HCT116 (cell line): ENCODE measurements around the gene FNDC11. TPM values are rescaled to one million over a fixed set of nuclear protein-coding genes. Genes with fewer than 3 reads are reported as not detected.

Source experiments
- ATAC-seq: fragments of 200-7000 bp; cut with Tn5 transposase; 2 replicates; pipeline ENCODE4 v1.9.1; 2020; ENCODE audit warnings: mild to moderate bottlenecking, moderate library complexity
- BruUV-seq: library from RNA; stranded (reverse); fragments of 400-500 nt; replicated peaks from 2 replicates; lab custom pipeline; 2021; lab: Mats Ljungman, UMichigan
- CTCF ChIA-PET: fragments of 300-600 bp; sonication (Branson Sonifier 250); formaldehyde crosslinking; loops from one replicate; lab custom pipeline; 2021; ENCODE audit warnings: antibody characterized with exemption; lab: Charles Lee
- POLR2A ChIA-PET: fragments of 300-600, 350-600 bp; sonication (Branson Sonifier 250); formaldehyde crosslinking; loops from one replicate; lab custom pipeline; 2021; ENCODE audit warnings: antibody characterized with exemption; lab: Charles Lee
- RAD21 ChIA-PET, 2 experiments: fragments of 300-600 bp; sonication (Branson Sonifier 250); formaldehyde crosslinking; loops; one replicate each; lab custom pipeline; 2023; ENCODE audit warnings: low total read pairs in 2 of 2; ENCODE audit not compliant: uncharacterized antibody in 2 of 2, unreplicated experiment in 2 of 2, low non-redundant PET in 1 of 2; lab: Charles Lee
- DNase-seq: peaks from one replicate; pipeline ENCODE4 v3.0.0-alpha.2; 2010; ENCODE audit warnings: low read depth, low spot score
- H2AFZ ChIP-seq: fragments of 200-600 bp; shearing (Covaris generic), sonication (generic); 2 replicates; pipeline ENCODE4 v1.6.1; 2017; ENCODE audit warnings: low read depth, mixed run types, mixed read lengths, antibody characterized with exemption, low read length; ENCODE audit not compliant: poor library complexity, severe bottlenecking
- H3K27ac ChIP-seq: 2 replicates; pipeline ENCODE4 v1.5.1; 2012; ENCODE audit warnings: low read depth, low read length
- H3K27me3 ChIP-seq: fragments of 200-600 bp; sonication (generic); 2 replicates; pipeline ENCODE4 v1.6.1; 2016; ENCODE audit warnings: mixed run types, low read length, mixed read lengths; ENCODE audit not compliant: insufficient read depth
- H3K36me3 ChIP-seq, 2 experiments: fragments of 200-500 bp in 1 of 2; fragments of 200-600 bp in 1 of 2; sonication (Bioruptor generic) in 1 of 2; sonication (generic) in 1 of 2; 2 replicates each; pipeline versions ENCODE4 v1.5.1 to v1.6.1; 2014 to 2016; ENCODE audit warnings: low read length in 2 of 2, inconsistent platforms in 1 of 2, mixed read lengths in 1 of 2, mixed run types in 1 of 2; ENCODE audit not compliant: insufficient read depth in 2 of 2, control insufficient read depth in 1 of 2
- H3K4me1 ChIP-seq, 2 experiments: fragments of 200-600 bp in 1 of 2; sonication (generic) in 1 of 2; 2 replicates each; pipeline versions ENCODE4 v1.5.1 to v1.6.1; 2012 to 2017; ENCODE audit warnings: low read length in 2 of 2, inconsistent platforms in 1 of 2, mild to moderate bottlenecking in 1 of 2, mixed read lengths in 1 of 2, mixed run types in 1 of 2, moderate library complexity in 1 of 2; ENCODE audit not compliant: insufficient read depth in 2 of 2, control insufficient read depth in 1 of 2
- H3K4me2 ChIP-seq: fragments of 200-600 bp; sonication (generic); 2 replicates; pipeline ENCODE4 v1.6.1; 2017; ENCODE audit warnings: mixed run types, low read length, mixed read lengths
- H3K4me3 ChIP-seq, 2 experiments: fragments of 200-600 bp in 1 of 2; sonication (generic) in 1 of 2; replicated peaks in 1 of 2; 2 replicates each; pipeline ENCODE4 v1.5.1; 2011 to 2016; ENCODE audit warnings: low read length in 2 of 2, control low read depth in 1 of 2, low read depth in 1 of 2, mild to moderate bottlenecking in 1 of 2, mixed read lengths in 1 of 2, mixed run types in 1 of 2
- H3K79me2 ChIP-seq: fragments of 200-600 bp; sonication (generic); 2 replicates; pipeline ENCODE4 v1.6.1; 2017; ENCODE audit warnings: mild to moderate bottlenecking, mixed run types, low read length, moderate library complexity, mixed read lengths; ENCODE audit not compliant: insufficient read depth
- H3K9ac ChIP-seq: fragments of 200-600 bp; sonication (generic); 2 replicates; pipeline ENCODE4 v1.6.1; 2016; ENCODE audit warnings: low read length, mixed read lengths
- H3K9me2 ChIP-seq: fragments of 200-600 bp; sonication (generic), shearing (Covaris generic); 2 replicates; pipeline ENCODE4 v1.6.1; 2017; ENCODE audit warnings: mixed run types, mild to moderate bottlenecking, moderate library complexity; ENCODE audit not compliant: insufficient read depth
- H3K9me3 ChIP-seq, 2 experiments: fragments of 200-500 bp in 1 of 2; fragments of 200-600 bp in 1 of 2; sonication (Bioruptor generic) in 1 of 2; sonication (generic) in 1 of 2; 2 replicates each; pipeline ENCODE4 v1.6.1; 2014 to 2017; ENCODE audit warnings: low read length in 2 of 2, mixed read lengths in 2 of 2, inconsistent platforms in 1 of 2, low read depth in 1 of 2, mild to moderate bottlenecking in 1 of 2, mixed run types in 1 of 2, moderate library complexity in 1 of 2; ENCODE audit not compliant: control insufficient read depth in 1 of 2, insufficient read depth in 1 of 2
- H4K20me1 ChIP-seq: fragments of 200-600 bp; sonication (generic), shearing (Covaris generic); 2 replicates; pipeline ENCODE4 v1.6.1; 2017; ENCODE audit warnings: mixed run types, mild to moderate bottlenecking, moderate library complexity; ENCODE audit not compliant: insufficient read depth
- CBX3 ChIP-seq: IDR thresholded peaks from 2 replicates; pipeline ENCODE4 v1.6.1; 2012; ENCODE audit warnings: low read depth
- ELF1 ChIP-seq: IDR thresholded peaks from 2 replicates; pipeline ENCODE4 v1.6.1; 2012; ENCODE audit warnings: low read depth, borderline replicate concordance
- EZH2 ChIP-seq: fragments of 200-600 bp; sonication (generic); IDR thresholded peaks from 2 replicates; pipeline ENCODE4 v1.6.1; 2017; ENCODE audit warnings: antibody characterized with exemption, mixed run types
- EZH2phosphoT487 ChIP-seq: fragments of 200-600 bp; IDR thresholded peaks from 2 replicates; pipeline ENCODE4 v1.6.1; 2018; ENCODE audit warnings: antibody characterized with exemption, borderline replicate concordance
- JUND ChIP-seq: IDR thresholded peaks from 2 replicates; pipeline ENCODE4 v1.6.1; 2012
- POLR2AphosphoS5 ChIP-seq: IDR thresholded peaks from 2 replicates; pipeline ENCODE4 v1.6.1; 2011; ENCODE audit warnings: mild to moderate bottlenecking, low read depth, low read length, moderate library complexity
- RAD21 ChIP-seq: IDR thresholded peaks from 2 replicates; pipeline ENCODE4 v1.6.1; 2012; ENCODE audit warnings: low read depth, mild to moderate bottlenecking
- ZNF274 ChIP-seq: fragments of 200-500 bp; sonication (Bioruptor generic); IDR thresholded peaks from 2 replicates; pipeline ENCODE4 v1.6.1; 2014; ENCODE audit warnings: mild to moderate bottlenecking, low read depth, low read length, inconsistent platforms
- intact Hi-C: fragments of 100-400 bp; cut with micrococcal nuclease; formaldehyde crosslinking; loops from 2 replicates; pipeline ENCODE4 v1.10.0; 2022
- total RNA-seq: library from RNA; stranded (reverse); gene quantifications from one replicate; pipeline ENCODE4 v1.2.1, GENCODE V29; 2021; ENCODE audit not compliant: unreplicated experiment
- TF ChIP-seq, protein P1 (sequence below): IDR thresholded peaks from 2 replicates; pipeline ENCODE4 v1.6.1; 2011; ENCODE audit warnings: mild to moderate bottlenecking, low read length, moderate library complexity; ENCODE audit not compliant: insufficient replicate concordance; ENCODE audit errors: extremely low read depth

FNDC11 gene
- total RNA-seq, 1 experiment from 2014 or later, result 5.5 TPM

DNA sequence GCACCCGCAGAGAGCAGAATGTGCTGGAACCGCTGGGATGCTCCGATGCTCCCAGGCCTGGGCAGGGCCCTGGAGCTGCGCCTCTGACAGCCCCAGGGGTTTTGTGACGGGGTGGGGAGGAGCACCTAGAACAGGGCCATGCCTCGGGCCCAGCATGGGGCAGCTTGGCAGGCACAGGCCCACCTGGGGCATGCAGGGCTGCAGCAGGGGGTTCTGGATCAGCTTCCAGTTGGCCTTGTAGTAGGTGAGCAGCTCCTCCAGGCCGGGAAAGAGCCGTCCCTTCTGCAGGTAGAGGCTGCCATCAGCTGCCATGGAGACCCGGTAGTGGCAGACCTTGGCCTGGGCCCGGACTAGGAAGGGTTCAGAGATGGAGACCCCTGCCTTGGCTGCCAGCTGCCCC is 10.8 kb upstream of the FNDC11 start:
- H3K9me3 ChIP-seq, result no peaks in the 10 kb centered on the region
- POLR2A ChIA-PET, result interaction anchor here (1.6 kb wide), 1 partner anchor 322 kb away, joined by 8 read pairs; the partner anchor contains the start of gene TPD52L2
- intact Hi-C loops, result no loop called here
- RAD21 ChIA-PET, result no interaction called here
- H3K27ac ChIP-seq, result peak overlapping the region; percentile 72
- H4K20me1 ChIP-seq, result no peaks in the 10 kb centered on the region
- H3K9me2 ChIP-seq, result no peaks in the 10 kb centered on the region
- peak overlapping the region; percentile 76 for H3K4me2 ChIP-seq
- H3K4me3 ChIP-seq, result peak overlapping the region; percentile 59 to 64
- H3K79me2 ChIP-seq, result no peaks in the 10 kb centered on the region
- no peak for DNase-seq
- BruUV-seq, result no TSS peak
- peaks cover 49 to 87% of the 10 kb centered on the region in 2 experiments for H3K4me1 ChIP-seq
- no peak for ATAC-seq
- peak overlapping the region; percentile 67 for H3K9ac ChIP-seq
- H3K36me3 ChIP-seq, result no peaks in the 10 kb centered on the region
- H3K27me3 ChIP-seq, result no peaks in the 10 kb centered on the region
- TF ChIP-seq ELF1, result no peak
- CTCF ChIA-PET, result interaction anchor here (1.3 kb wide), 1 partner anchor 322 kb away, joined by 3 read pairs; the partner anchor contains the start of gene TPD52L2
- no peak overlapping the region for H2AFZ ChIP-seq

GRCh38 chr20:63543733-63544132 is 10.2 kb upstream of the FNDC11 start:
- ChIA-PET CTCF (interaction anchor here (1.3 kb wide), 1 partner anchor 321 kb away, joined by 3 read pairs; the partner anchor contains the start of gene TPD52L2), RAD21 (no interaction called here), POLR2A (interaction anchor here (1.6 kb wide), 1 partner anchor 322 kb away, joined by 8 read pairs; the partner anchor contains the start of gene TPD52L2)
- intact Hi-C loops, result no loop called here
- H3K4me2 ChIP-seq, result peak overlapping the region; percentile 76; the same call in 1 of the 2 replicates
- H3K9me2 ChIP-seq, result no peaks in the 10 kb centered on the region
- no peak overlapping the region for H3K4me3 ChIP-seq
- no peak overlapping the region for H3K9ac ChIP-seq
- no peaks in the 10 kb centered on the region for H3K9me3 ChIP-seq
- H3K36me3 ChIP-seq, result no peaks in the 10 kb centered on the region
- no peak overlapping the region for H2AFZ ChIP-seq
- no peaks in the 10 kb centered on the region for H4K20me1 ChIP-seq
- peaks cover 45 to 84% of the 10 kb centered on the region in 2 experiments for H3K4me1 ChIP-seq
- H3K27ac ChIP-seq, result no peak overlapping the region; the same call in 1 of the 2 replicates
- ATAC-seq (no peak), DNase-seq (no peak)
- TF ChIP-seq JUND (no peak), EZH2 (no peak), RAD21 (no peak), EZH2phosphoT487 (no peak), ZNF274 (no peak), POLR2AphosphoS5 (no peak), CBX3 (no peak), ELF1 (no peak)
- TF ChIP-seq, protein P1, sequence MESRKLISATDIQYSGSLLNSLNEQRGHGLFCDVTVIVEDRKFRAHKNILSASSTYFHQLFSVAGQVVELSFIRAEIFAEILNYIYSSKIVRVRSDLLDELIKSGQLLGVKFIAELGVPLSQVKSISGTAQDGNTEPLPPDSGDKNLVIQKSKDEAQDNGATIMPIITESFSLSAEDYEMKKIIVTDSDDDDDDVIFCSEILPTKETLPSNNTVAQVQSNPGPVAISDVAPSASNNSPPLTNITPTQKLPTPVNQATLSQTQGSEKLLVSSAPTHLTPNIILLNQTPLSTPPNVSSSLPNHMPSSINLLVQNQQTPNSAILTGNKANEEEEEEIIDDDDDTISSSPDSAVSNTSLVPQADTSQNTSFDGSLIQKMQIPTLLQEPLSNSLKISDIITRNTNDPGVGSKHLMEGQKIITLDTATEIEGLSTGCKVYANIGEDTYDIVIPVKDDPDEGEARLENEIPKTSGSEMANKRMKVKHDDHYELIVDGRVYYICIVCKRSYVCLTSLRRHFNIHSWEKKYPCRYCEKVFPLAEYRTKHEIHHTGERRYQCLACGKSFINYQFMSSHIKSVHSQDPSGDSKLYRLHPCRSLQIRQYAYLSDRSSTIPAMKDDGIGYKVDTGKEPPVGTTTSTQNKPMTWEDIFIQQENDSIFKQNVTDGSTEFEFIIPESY, result no peak
- H3K79me2 ChIP-seq, result no peaks in the 10 kb centered on the region
- no TSS peak for BruUV-seq
- no peaks in the 10 kb centered on the region for H3K27me3 ChIP-seq
